GM12891 (cell line): ENCODE data around the gene ADAM23.

ENCODE experiments used
- POLR2A ChIP-seq: IDR thresholded peaks from 2 replicates; pipeline ENCODE4 v1.6.1; 2011; ENCODE audit warnings: low read depth, low read length, control low read depth
- POLR2AphosphoS5 ChIP-seq: IDR thresholded peaks from 2 replicates; pipeline ENCODE4 v1.6.1; 2011; ENCODE audit warnings: low read depth, low read length, control low read depth
- SPI1 ChIP-seq: IDR thresholded peaks from 2 replicates; pipeline ENCODE4 v1.6.1; 2011; ENCODE audit warnings: low read depth, low read length, control low read depth
- TAF1 ChIP-seq: IDR thresholded peaks from 2 replicates; pipeline ENCODE4 v1.6.1; 2011; ENCODE audit warnings: low read depth, low read length, control low read depth

- TF ChIP-seq POLR2A (no peak), POLR2AphosphoS5 (no peak), TAF1 (no peak), SPI1 (no peak)
Observed at GRCh38 chr2:206626108-206626507, 182.8 kb downstream of the ADAM23 start.
